ENCODE measurements around the gene DHCR7.

DNA sequence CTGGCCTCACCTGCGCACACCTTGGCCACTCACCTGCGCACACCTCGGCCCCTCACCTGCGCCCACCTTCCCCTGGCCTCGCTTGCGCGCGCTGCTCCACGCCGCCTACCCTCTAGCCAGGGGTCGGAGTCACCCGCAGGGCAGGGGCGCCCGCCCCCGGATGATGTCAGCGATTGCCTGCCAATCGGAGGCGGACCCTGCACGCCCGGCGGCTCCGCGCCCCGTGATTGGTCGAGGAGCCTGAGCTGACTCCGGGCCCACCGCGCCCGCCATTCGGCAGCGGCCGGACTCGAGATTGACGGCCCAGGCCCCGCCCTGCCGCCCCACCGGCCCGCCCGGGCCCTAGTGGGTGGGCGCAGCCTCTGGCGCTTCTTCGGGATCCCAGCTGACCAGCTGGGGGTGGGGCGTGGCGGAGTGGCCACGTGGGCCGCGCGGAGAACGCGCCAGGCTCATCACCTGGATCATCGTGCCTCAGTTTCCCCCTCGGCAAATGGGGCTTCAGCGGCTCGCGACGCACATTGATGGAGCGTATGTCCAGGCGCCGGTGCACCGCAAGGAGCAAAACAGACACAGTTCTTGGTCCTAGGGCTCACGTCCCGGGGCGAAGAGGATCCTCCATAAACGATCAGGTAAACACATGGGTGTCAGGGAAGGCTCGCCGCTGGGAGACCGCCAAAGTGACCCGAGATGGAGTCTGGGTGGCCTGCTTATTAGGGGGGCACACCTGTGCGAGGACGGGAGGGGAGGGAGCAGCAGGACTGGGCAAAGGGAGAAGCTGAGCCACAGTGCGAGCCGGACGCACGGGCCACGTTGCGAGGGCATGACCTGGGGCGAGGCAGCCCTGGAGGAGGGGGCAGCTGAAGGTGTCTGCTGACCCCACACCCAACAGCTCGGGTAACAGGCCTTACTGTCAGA, at the start of gene DHCR7:
- TF ChIP-seq CTCF (IDR thresholded peaks at IDR 0.05) (peak in 1 of 6 experiments; percentile 16), POLR2A (IDR thresholded peaks at IDR 0.05) (peak; percentile 32 to 57)
